HL-60 (cell line): ENCODE measurements around the gene LRRC46.

Experiments used
- POLR2AphosphoS5 ChIP-seq: IDR thresholded peaks from 2 replicates; pipeline ENCODE4 v1.6.1; 2012; ENCODE audit warnings: low read depth
- TF ChIP-seq, protein P1 (sequence below): IDR thresholded peaks from one replicate; pipeline ENCODE4 v1.5.1; 2011; ENCODE audit warnings: low read length, control low read depth, inconsistent platforms; ENCODE audit not compliant: insufficient read depth

GRCh38 chr17:47882695-47883588, 51.5 kb downstream of the LRRC46 start:
- TF ChIP-seq, protein P1, sequence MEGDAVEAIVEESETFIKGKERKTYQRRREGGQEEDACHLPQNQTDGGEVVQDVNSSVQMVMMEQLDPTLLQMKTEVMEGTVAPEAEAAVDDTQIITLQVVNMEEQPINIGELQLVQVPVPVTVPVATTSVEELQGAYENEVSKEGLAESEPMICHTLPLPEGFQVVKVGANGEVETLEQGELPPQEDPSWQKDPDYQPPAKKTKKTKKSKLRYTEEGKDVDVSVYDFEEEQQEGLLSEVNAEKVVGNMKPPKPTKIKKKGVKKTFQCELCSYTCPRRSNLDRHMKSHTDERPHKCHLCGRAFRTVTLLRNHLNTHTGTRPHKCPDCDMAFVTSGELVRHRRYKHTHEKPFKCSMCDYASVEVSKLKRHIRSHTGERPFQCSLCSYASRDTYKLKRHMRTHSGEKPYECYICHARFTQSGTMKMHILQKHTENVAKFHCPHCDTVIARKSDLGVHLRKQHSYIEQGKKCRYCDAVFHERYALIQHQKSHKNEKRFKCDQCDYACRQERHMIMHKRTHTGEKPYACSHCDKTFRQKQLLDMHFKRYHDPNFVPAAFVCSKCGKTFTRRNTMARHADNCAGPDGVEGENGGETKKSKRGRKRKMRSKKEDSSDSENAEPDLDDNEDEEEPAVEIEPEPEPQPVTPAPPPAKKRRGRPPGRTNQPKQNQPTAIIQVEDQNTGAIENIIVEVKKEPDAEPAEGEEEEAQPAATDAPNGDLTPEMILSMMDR: no peak
- no peak for TF ChIP-seq POLR2AphosphoS5
